ENCODE data around the gene TYROBP.
"Not testable (repeated sequence)": the region's sequence is repeated elsewhere in the genome, so short reads cannot be mapped to it uniquely, and the experiment has no call there.

TYROBP gene

DNA sequence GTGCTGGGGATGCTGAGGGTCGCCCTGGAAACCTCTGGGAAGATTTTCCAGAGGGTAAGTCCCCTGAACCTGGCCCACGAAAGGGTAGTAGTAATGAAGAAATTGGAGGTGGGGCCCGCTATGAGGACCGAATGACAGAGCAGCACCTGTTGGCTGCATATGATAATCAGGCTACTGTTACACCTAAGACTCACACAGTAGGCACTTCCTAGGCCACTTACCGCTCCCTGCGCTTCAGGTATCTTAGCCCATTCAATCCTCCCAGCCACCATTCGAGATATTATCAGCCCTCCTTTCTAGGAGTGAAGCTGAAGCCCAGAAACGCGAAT lies 23.7 kb upstream of the TYROBP start:
- DNase-seq (ENCODE audit: low read depth, low spot score) = no peak

DNA sequence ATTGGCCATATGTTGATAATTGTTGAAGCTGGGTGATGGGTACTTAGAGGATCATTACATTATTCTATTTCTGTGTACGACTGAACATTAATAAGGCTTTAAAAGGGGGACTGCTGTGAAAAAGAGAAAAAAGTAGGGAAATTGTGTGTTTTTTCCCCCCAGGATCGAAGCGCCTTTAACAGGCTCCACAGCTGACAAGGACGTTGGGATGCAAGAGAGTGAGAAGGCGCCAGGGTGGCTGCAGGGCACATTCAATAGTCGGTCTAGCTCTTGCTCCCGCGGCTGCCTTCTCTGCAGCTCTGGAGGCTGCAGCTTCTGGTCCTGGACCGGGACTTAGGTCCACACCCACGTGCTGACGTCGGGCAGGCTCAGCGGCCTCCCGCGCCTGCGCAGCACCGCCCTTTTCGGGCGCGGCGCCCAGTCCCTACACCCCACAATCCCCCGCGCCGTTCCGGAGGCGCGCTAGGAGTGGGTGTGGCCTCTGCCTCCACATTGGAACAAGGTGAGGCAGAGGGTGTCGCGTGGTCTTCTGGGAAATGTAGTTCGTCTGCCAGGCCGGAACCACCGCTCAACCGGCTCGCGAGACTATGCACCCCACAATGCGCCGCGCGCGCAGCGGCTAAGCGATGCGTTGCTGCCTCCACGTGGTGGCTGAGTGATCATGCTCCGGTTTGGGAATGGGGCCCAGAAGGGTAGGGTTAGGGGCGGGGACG lies 23.2 kb upstream of the TYROBP start:
- DNase-seq (ENCODE audit: low read depth, low spot score) = peak; percentile 99

GRCh38 chr19:35929876-35930275 lies 21.8 kb upstream of the TYROBP start:
- DNase-seq (ENCODE audit: low read depth, low spot score) = no peak

DNA sequence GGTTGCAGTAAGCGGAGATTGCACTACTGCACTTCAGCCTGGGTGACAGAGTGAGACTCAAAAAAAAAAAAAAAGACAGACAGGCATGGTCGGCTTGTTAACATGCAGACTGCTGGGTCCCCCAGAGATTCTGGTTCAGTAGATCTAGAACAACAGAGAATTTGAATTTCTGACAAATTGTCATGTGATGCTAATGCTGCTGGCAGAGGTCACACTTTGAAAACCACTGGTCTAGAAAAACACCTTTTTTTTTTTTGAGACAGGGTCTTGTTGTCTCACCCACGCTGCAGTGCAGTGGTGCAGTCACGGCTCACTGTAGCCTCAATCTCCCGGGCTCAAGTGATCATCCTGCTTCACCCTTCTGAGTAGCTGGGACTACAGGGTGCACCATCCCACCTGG lies 20.4 kb upstream of the TYROBP start:
- DNase-seq (ENCODE audit: low read depth, low spot score) = no peak

DNA sequence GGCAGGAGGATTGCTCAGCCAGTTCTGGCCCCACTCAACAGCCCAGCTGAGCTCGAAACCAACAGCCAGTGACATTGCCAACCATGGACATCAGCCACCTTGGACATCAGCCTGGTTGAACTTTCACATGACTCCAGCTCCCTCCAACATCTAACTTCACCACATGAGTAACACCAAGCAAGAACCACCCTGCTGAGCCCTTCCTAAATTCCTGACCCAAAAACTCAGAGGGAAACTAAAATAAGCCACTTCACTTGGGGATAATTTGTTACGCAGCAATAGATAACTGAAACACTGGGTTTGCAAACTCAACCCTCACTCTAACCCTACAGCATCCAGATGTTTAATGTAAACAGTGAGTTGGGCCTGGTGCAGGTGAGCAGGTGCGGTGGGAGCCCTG lies 17.4 kb upstream of the TYROBP start:
- DNase-seq (ENCODE audit: low read depth, low spot score) = no peak

- no peak for DNase-seq (ENCODE audit: low read depth, low spot score)
These were observed 12.9 kb upstream of the TYROBP start for GRCh38 chr19:35921012-35921411.

- DNase-seq (ENCODE audit: low read depth, low spot score) = no peak
These were observed 11.2 kb upstream of the TYROBP start for GRCh38 chr19:35919306-35919705.

DNA sequence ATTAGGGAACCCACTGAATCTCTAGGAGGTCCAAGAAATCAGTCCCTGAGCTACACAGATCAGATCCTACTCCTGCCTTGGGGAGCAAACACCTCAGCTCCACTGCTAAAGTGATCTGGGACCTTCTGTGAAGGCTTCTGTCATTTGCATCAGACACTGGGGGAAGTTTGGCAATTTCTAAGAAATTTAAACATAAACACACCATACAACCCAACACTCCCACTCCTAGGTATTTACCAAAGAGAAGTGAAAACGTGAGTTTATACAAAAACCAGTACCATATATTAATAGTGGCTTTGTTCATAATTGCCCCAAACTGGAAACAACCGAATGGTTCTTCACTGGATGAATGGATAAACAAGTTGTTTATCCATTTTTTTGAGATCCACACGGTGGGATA lies 7.3 kb upstream of the TYROBP start:
- DNase-seq (ENCODE audit: low read depth, low spot score) = no peak

- no peak for DNase-seq (ENCODE audit: low read depth, low spot score)
These were observed 5.5 kb upstream of the TYROBP start for GRCh38 chr19:35913589-35913988.

DNA sequence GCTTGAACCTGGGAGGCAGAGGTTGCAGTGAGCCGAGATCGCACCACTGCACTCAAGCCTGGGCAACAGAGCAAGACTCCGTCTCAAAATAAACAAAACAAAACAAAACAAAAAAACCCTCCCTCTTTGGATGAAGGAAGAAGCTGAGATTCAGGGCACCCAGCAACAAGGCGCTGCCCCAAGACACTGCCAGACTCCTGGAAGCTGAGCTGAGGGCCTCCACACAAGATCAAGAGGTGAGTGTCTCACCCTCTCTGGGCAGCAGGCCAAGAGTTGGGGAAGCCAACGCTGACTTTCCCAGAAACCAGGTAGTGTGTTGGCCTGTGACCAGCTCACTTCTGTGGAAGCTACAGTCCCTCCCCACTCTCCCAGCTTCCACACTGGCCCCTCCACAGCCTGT lies 3.7 kb upstream of the TYROBP start:
- no peak for DNase-seq (ENCODE audit: low read depth, low spot score)

- no peak for DNase-seq (ENCODE audit: low read depth, low spot score)
These were observed 3.1 kb upstream of the TYROBP start for GRCh38 chr19:35911173-35911572.

- DNase-seq (ENCODE audit: low read depth, low spot score) = not testable (repeated sequence)
These were observed 2.3 kb upstream of the TYROBP start for GRCh38 chr19:35910355-35910754.

- DNase-seq (ENCODE audit: low read depth, low spot score) = no peak
These were observed 1.6 kb upstream of the TYROBP start for GRCh38 chr19:35909684-35910035.

GRCh38 chr19:35908973-35909683 lies 1.0 kb upstream of the TYROBP start:
- DNase-seq (ENCODE audit: low read depth, low spot score) = no peak

DNA sequence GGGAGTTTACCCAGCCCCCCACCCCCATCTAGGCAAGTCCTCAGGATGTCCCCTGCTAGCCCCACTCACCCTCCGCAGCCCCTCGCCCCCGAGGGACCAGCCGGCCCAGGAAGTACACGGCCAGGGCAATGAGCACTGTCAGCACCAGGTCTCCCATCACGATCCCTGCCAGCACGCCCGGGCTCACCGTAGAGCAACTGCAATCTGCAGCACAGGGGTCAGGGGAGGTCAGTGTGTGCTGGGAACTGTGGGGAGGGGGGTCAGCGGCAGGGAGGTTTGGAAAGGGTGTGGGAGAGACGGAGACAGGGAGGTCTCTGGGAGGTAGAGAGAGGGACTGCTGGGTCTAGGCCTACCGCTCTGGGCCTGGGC lies 734 bp downstream of the TYROBP start:
- DNase-seq (ENCODE audit: low read depth, low spot score) = no peak

DNA sequence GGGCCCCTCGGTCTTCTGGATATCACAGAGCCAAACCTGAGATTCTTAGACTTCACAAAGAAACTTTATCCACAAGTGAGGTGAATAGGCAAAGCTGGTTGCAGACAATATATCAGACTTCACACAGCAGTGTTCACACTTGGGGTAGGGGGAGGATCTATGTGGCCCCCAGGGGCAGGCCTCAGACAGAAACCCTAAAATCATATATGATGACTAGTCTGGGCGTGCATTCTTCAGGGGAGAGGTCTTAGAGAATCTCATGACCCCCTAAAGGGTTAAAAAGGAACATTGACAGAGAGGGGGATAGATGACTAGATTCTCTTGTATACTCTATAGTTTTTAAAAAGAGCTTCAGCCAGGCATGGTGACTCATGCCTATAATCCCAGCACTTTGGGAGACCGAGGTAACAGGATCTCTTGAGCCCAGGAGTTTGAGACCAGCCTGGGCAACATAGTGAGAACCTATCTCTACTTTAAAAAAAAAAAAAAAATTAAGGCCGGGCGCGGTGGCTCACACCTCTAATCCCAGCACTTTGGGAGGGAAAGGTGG lies 2.8 kb downstream of the TYROBP start:
- DNase-seq (ENCODE audit: low read depth, low spot score) = no peak

DNA sequence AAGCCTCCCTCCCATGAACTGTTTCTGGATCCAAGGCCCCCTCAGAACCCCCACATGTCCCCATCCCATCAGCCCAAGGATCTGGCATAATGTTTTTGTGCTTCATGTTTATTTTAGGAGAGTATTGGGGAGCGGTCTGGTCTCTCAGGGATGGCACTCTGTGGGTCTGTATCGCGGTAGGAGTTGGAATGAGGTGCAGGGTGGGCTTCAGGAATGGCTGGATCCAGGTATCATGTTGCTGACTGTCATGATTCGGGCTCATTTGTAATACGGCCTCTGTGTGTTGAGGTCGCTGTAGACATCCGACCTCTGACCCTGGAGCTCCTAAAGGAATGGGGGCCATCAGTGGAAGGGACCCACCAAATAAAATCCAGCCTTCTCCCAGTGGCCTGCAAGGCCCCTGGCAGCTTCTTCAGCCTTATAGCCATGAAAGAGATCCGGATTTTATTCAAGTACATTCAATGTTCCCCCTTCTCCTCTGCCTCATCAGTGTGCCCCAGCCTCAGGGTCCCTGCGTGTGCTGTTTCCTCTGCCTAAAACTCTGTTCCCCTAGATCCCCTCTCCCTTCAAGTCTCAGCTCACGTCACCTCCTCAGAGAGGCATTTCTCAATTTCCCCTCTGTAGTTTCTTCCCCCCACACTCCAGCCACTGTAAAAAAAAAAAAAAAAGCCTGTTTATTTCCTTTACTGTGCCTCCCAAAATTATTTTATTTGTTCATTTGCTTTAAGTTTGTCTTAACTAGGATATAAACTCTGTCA lies 3.6 kb downstream of the TYROBP start:
- no peak for DNase-seq (ENCODE audit: low read depth, low spot score)

GRCh38 chr19:35903550-35904179 lies 4.4 kb downstream of the TYROBP start:
- DNase-seq (ENCODE audit: low read depth, low spot score) = no peak

DNA sequence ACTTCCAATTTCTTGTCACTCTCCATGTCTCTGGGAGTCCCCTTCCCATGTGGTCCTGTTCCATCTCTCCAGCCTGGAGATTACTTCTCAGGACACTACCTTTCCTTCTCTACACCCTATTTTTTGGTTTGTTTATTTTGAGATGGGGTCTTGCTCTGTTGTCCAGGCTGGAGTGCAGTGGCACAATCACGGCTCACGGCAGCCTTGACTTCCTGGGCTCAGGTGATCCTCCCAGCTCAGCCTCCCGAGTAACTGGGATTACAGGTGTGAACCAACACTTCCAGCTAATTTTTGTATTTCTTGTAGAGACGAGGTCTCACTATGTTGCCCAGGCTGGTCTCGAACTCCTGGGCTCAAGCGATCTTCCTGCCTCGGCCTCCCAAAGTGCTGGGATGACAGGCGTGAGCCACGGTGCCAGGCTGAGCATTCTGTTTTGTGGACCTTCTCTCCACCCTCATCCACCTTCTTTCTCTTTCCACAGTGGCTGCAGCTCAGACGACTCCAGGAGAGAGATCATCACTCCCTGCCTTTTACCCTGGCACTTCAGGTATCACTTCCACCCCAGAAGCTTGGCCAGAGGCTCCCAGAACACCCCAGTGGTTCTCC lies 5.1 kb downstream of the TYROBP start:
- no peak for DNase-seq (ENCODE audit: low read depth, low spot score)

GRCh38 chr19:35901854-35902661 lies 6.0 kb downstream of the TYROBP start, which contains the start of gene HCST:
Gene HCST (plus strand): TSS chr19:35902529. CDS start chr19:35902594, 65 bp downstream.
- DNase-seq (ENCODE audit: low read depth, low spot score) = no peak
